K562 (cell line): ENCODE measurements around the gene SCGB1A1. TPM values are rescaled to one million over a fixed set of nuclear protein-coding genes. Genes with fewer than 3 reads are reported as not detected.

ENCODE experiments used
- ESRRA ChIP-seq: fragments of 450-650 bp; IDR thresholded peaks from 2 replicates; pipeline ENCODE4 v1.6.1; 2014; ENCODE audit warnings: low read depth, mild to moderate bottlenecking, moderate library complexity, borderline replicate concordance
- HINFP ChIP-seq: fragments of 450-650 bp; conservative IDR thresholded peaks from 2 replicates; pipeline ENCODE4 v1.6.1; 2016; ENCODE audit warnings: missing genetic modification characterization, low read depth, mild to moderate bottlenecking, control low read depth, missing compliant biosample characterization
- NCOA1 ChIP-seq: fragments of 450-650 bp; IDR thresholded peaks from 2 replicates; pipeline ENCODE4 v1.6.1; 2016; ENCODE audit warnings: low read depth
- NR2C1 ChIP-seq, 2 experiments: fragments of 450-650 bp; IDR thresholded peaks; 2 replicates each; pipeline ENCODE4 v1.6.1; 2017; ENCODE audit warnings: mild to moderate bottlenecking in 2 of 2, antibody characterized with exemption in 1 of 2, inconsistent platforms in 1 of 2, missing compliant biosample characterization in 1 of 2, missing genetic modification characterization in 1 of 2
- NR2C2 ChIP-seq, 2 experiments: fragments of 200-800 bp in 1 of 2; sonication (Bioruptor generic) in 1 of 2; sonication (generic) in 1 of 2; formaldehyde crosslinking in 1 of 2; IDR thresholded peaks; 2 replicates each; pipeline versions ENCODE4 v1.6.1 to v1.8.0; 2016 to 2022; ENCODE audit warnings: mild to moderate bottlenecking in 1 of 2, missing compliant biosample characterization in 1 of 2, missing genetic modification characterization in 1 of 2, missing genetic modification reagents in 1 of 2
- PCBP2 ChIP-seq: fragments of 200-400 bp; formaldehyde crosslinking; IDR thresholded peaks from 2 replicates; pipeline ENCODE4 v1.6.1; 2018; ENCODE audit warnings: low read length, low read depth, mild to moderate bottlenecking, moderate library complexity; ENCODE audit not compliant: poor library complexity, severe bottlenecking
- PREB ChIP-seq: sonication (generic); formaldehyde crosslinking; IDR thresholded peaks from 2 replicates; pipeline ENCODE4 v1.8.1; 2023; ENCODE audit warnings: mild to moderate bottlenecking, missing genetic modification reagents
- RFX5 ChIP-seq: IDR thresholded peaks from 2 replicates; pipeline ENCODE4 v1.6.1; 2011; ENCODE audit warnings: low read depth, mild to moderate bottlenecking, improper control_type of control experiment, low read length
- SMARCA4 ChIP-seq: fragments of 450-650 bp; IDR thresholded peaks from 2 replicates; pipeline ENCODE4 v1.6.1; 2016
- SMARCE1 ChIP-seq: fragments of 450-650 bp; IDR thresholded peaks from 2 replicates; pipeline ENCODE4 v1.7.1; 2016; ENCODE audit warnings: mild to moderate bottlenecking
- SOX6 ChIP-seq: fragments of 450-650 bp; IDR thresholded peaks from 2 replicates; pipeline ENCODE4 v1.6.1; 2014; ENCODE audit warnings: mild to moderate bottlenecking
- XRCC4 ChIP-seq: IDR thresholded peaks from one replicate; pipeline ENCODE4 v1.6.1; 2011; ENCODE audit not compliant: insufficient read depth, insufficient read length; ENCODE audit errors: extremely low read depth
- ZBTB2 ChIP-seq: fragments of 450-650 bp; IDR thresholded peaks from 2 replicates; pipeline ENCODE4 v1.6.1; 2016; ENCODE audit warnings: antibody characterized with exemption
- ZEB2 ChIP-seq: fragments of 450-650 bp; IDR thresholded peaks from 2 replicates; pipeline ENCODE4 v1.6.1; 2016
- ZNF224 ChIP-seq: sonication (generic); formaldehyde crosslinking; IDR thresholded peaks from 2 replicates; pipeline ENCODE4 v1.8.0; 2022; ENCODE audit warnings: mild to moderate bottlenecking, missing genetic modification reagents
- ZNF41 ChIP-seq: fragments of 250-450 bp; sonication (Bioruptor Pico); conservative IDR thresholded peaks from 2 replicates; pipeline ENCODE4 v1.4.0; 2020; ENCODE audit warnings: mild to moderate bottlenecking
- ZNF436 ChIP-seq: fragments of 250-450, 450-650 bp; sonication (Bioruptor Pico); formaldehyde crosslinking; IDR thresholded peaks from 2 replicates; pipeline ENCODE4 v1.7.0; 2020; ENCODE audit warnings: mild to moderate bottlenecking
- ZNF644 ChIP-seq: fragments of 200-800 bp; sonication (Bioruptor generic); IDR thresholded peaks from 2 replicates; pipeline ENCODE4 v1.6.1; 2016; ENCODE audit warnings: low read depth, missing genetic modification characterization, missing compliant biosample characterization
- ZNF76 ChIP-seq: fragments of 250-450 bp; sonication (Bioruptor Pico); IDR thresholded peaks from 2 replicates; pipeline ENCODE4 v1.4.0; 2020; ENCODE audit warnings: mild to moderate bottlenecking, moderate library complexity, borderline replicate concordance
- polyA plus RNA-seq, 8 experiments: library from polyadenylated mRNA; depleted of rRNA in 4 of 8; stranded (reverse) in 5 of 8; unstranded in 3 of 8; fragments of >200 nt; fragmentation: Nextera tagmentation in 2 of 8; fragmentation: Illumina TruSeq in 1 of 8; extraction: Ambion mirVana in 2 of 8; extraction: Trizol in 1 of 8; gene quantifications; 2 replicates each; pipeline versions ENCODE4 v1.2.1 to v1.2.3, GENCODE V29; 2011 to 2014; ENCODE audit warnings: inconsistent platforms in 1 of 8, missing spikeins in 1 of 8
- total RNA-seq, 7 experiments: library from RNA; depleted of rRNA in 6 of 7; stranded (reverse); fragments of >200 nt in 6 of 7; fragmentation: Illumina TruSeq in 2 of 7; extraction: Trizol in 2 of 7; gene quantifications; 2 replicates each; pipeline versions ENCODE4 v1.2.1 to v1.2.3, GENCODE V29; 2011 to 2021; ENCODE audit warnings: low replicate concordance in 1 of 7

SCGB1A1 gene
- total and polyA plus RNA-seq, 9 of the 15 experiments (the other 6 are each of a cell fraction or from before 2014, with no cell fraction given) = 0.55 TPM; not detected in 8

GRCh38 chr11:62418136-62418535, 697 bp upstream of the SCGB1A1 start (continued):
- no peak for TF ChIP-seq ZNF644
- no peak for TF ChIP-seq ZNF436 (CRISPR knock-in tag)
- peak; percentile 49; the same call in 1 of the 2 replicates for TF ChIP-seq ZEB2
- TF ChIP-seq PREB (CRISPR knock-in tag) = no peak
- TF ChIP-seq ZNF41 (CRISPR knock-in tag) = no peak
- TF ChIP-seq XRCC4 = no peak
- TF ChIP-seq SOX6 = 0 out of 2 replicates have a peak, but pooled peaks have one; percentile 29
- no peak; the same call in 1 of the 2 replicates for TF ChIP-seq NCOA1
- TF ChIP-seq ZNF224 (CRISPR knock-in tag) = no peak
- no peak for TF ChIP-seq NR2C2 (CRISPR knock-in tag; IDR thresholded peaks at IDR 0.05)
- TF ChIP-seq NR2C2 (tag; IDR thresholded peaks at IDR 0.05) = peak; percentile 75
- peak; percentile 64 for TF ChIP-seq NR2C1 (IDR thresholded peaks at IDR 0.05)
- peak; percentile 80 for TF ChIP-seq NR2C1 (tag; IDR thresholded peaks at IDR 0.05)
- TF ChIP-seq PCBP2 = no peak
- TF ChIP-seq ZNF76 (CRISPR knock-in tag) = 0 out of 2 replicates have a peak, but pooled peaks have one; percentile 33
- TF ChIP-seq SMARCE1 = 0 out of 2 replicates have a peak, but pooled peaks have one; percentile 18
- peak; percentile 81 for TF ChIP-seq ESRRA
- TF ChIP-seq SMARCA4 = peak; percentile 59
- no peak for TF ChIP-seq RFX5
- 0 out of 2 replicates have a peak, but pooled peaks have one; percentile 10 for TF ChIP-seq HINFP (tag)
- no peak for TF ChIP-seq ZBTB2
